HG02938 (cell line): ENCODE data around the gene ERCC5.

Source experiments
- ATAC-seq: cut with Tn5 transposase; IDR thresholded peaks from one replicate; pipeline ENCODE4 v1.9.1; 2021; ENCODE audit warnings: mild to moderate bottlenecking, moderate library complexity; ENCODE audit not compliant: unreplicated experiment

The ERCC5 gene

DNA sequence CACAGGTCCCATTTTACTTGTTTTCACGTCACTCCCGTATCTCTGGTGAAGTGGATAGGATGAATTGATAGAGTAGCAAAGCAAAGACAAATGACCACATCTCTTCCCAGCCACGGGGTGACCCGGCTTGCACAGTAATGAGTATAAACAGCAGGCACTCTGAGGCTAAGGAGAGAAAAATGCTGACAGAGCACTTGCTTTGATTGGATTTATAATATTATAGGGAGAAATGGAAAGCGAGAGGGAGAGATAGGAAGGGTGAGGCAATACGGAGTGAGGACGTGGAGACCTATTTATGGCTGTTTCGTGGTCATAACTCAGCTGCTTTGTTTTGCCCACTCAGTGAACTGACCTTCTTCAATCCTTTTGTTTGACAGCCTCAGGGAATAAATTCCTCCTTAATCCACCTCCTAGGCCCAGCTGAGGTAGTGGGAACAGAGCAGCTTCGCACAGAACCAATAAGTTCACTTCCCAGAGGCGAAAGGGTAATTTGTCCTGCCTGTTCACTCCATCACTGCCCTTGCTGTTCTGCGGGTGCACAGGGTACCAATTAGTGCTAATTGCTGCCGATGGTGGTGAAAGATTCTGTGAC, 68.6 kb downstream of the ERCC5 start:
- ATAC-seq = no peak

DNA sequence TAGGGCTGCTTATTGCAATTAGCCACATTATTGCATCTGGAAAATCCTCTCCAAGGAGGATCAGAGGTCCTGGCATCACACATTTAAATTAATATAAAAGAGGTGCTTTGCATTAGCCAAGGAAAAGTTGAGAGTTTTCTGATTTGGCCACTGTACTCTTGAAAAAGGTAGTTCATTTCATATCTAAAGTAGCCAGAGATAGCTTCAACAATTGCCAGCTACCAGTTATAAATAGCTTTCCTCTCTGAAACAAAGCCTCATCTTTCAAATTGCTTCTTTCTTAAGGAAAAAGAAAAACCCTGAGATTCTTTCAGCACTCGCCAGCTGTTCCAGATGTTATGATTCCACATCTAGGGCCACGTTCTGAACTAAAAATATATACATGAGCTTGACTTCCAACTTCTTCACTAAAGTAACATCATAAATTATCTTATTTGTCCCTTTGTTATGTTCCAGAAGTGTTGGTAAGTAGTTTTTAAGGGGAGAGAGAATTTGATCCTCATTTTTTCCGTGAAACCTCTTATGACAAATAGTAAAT, 69.6 kb downstream of the ERCC5 start:
- ATAC-seq = no peak

DNA sequence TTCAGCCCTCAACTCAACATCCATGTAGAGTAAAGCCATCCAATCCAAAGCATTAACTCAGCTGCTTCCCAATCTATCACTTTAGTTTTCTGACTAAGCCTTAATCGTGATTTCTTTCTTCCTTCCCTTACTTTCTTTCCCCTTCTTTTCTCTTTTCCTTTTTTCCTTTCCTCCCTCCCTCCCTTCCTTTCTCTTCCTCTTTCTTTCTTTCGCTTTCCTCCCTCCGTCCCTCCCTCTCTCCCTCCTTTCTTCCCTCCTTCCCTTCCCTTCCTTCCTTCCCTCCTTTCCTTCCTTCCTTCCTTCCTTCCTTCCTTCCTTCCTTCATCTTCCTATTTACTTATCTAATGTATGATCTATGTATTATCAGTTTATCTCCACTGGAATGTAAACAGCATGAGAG, 71.2 kb downstream of the ERCC5 start:
- ATAC-seq = no peak

DNA sequence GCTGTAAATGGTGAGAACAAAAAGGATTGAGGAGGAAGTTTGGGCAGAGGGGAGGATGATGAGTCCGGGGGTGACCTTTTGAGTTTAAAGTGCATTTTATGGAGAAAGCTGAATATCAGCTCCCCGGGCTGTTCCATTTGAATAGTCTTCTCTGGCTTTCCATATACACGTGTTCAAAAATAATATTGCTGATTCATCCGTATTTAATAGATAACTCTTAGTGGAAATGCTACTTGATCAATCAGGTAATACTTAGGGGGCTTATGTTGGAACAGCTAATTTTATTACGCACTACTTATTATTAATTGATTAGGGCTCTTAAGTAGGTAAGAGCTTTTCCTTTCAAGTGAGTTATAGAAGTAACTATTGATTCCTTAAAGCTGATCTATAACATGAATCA, 76.4 kb downstream of the ERCC5 start:
- ATAC-seq = no peak
